Smooth muscle cell (in vitro differentiated cells): ENCODE data around the gene TANC1. TPM values are rescaled to one million over a fixed set of nuclear protein-coding genes. Genes with fewer than 3 reads are reported as not detected.

Experiments
- microRNA-seq: library from miRNA; unstranded; fragments of <30 nt; microRNA quantifications from one replicate; pipeline ENCODE4, GENCODE V29; 2016; ENCODE audit warnings: borderline number of aligned reads
- polyA plus RNA-seq: library from polyadenylated mRNA; unstranded; fragments of >200 nt; fragmentation: Nextera tagmentation; extraction: Ambion mirVana; gene quantifications from 2 replicates; pipeline ENCODE4 v1.2.1, GENCODE V29; 2016
- small RNA-seq: library from RNA; depleted of rRNA; stranded (forward); fragments of <200 nt; gene quantifications from one replicate; pipeline ENCODE3, GENCODE V24; 2014
- total RNA-seq: library from RNA; depleted of rRNA; stranded (reverse); fragments of >200 nt; gene quantifications from 2 replicates; pipeline ENCODE4 v1.2.3, GENCODE V29; 2014

TANC1 gene
- total and polyA plus RNA-seq, 2 experiments from 2014 or later = 9.1 to 30.8 TPM

Small RNAs within 50 kb of the gene (microRNA-seq; reads per million reads assigned to microRNA genes)
- 2.3 reads per million for gene MIR6888

Small RNAs within 50 kb of the gene (small RNA-seq; reads per million reads assigned to genes)
- not detected for gene MIR6888
- gene RNU2-21P = not detected
- gene RNU6-580P = not detected

Other genes with a start within 250 kb of the TANC1 start
- not detected in 2 replicates for gene DAPL1, start 173.3 kb upstream of the TANC1 start, total RNA-seq
- gene DAPL1, start 173.3 kb upstream of the TANC1 start, polyA plus RNA-seq = 0.35 TPM in 1 of 2 replicates, not detected in the other